Measurements from ENCODE around the gene ADGRV1. TPM values are rescaled to one million over a fixed set of nuclear protein-coding genes. Genes with fewer than 3 reads are reported as not detected.

ADGRV1 gene
- total RNA-seq, 2 donors from 2014 or later, result 1.4 TPM; not detected in 1

DNA sequence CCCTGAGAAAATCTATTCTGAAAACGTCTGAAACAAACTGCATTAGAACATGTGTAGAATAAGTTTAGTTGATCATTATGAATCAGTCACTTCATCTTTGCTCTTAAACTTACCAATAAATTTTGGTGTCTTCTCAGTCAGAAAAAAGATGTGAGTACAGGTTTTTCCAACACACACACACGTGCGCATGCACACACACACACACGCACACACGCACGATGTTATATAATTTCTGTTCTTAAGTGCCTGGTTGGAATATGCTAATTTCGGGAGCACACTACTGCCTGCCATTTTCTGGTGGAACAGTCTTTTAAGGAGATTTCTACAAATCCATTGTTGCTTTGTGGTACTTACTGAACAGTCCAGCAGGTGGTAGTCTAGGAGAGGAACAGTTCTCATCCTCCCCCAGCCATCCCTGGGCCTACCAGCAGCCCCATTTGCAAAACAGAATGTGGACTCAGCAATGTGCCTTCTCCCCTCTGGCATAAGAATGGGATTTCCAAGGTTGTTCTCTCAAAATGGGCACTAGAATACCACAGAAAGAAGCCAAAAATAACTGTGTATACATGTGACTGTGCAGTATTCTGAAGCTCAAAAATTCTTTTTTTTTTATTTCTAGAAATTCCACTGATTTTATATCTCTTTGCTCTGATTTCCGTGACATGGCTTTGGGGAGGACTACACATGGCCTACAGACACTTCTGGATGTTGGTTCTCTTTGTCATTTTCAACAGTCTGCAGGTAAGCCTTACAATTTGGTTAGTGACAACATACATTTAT is 543.2 kb downstream of the ADGRV1 start:
- H3K27ac ChIP-seq, result peak overlapping the region in 1 of 2 donors; percentile 34
- ATAC-seq (ENCODE audit: insufficient number of reproducible peaks, low FRiP score, low read depth) (peak; percentile 88), DNase-seq (ENCODE audit: low spot score) (peak; percentile 36)
- peaks cover 3 to 9% of the 10 kb centered on the region in 2 donors for H3K4me1 ChIP-seq (ENCODE audit: control insufficient read depth in 1 of 2, low read depth in 2 of 2)
- no peaks in the 10 kb centered on the region for H3K27me3 ChIP-seq (replicated peaks; ENCODE audit: insufficient read depth)
- no peaks in the 10 kb centered on the region for H3K9me3 ChIP-seq
- TF ChIP-seq, protein P1, sequence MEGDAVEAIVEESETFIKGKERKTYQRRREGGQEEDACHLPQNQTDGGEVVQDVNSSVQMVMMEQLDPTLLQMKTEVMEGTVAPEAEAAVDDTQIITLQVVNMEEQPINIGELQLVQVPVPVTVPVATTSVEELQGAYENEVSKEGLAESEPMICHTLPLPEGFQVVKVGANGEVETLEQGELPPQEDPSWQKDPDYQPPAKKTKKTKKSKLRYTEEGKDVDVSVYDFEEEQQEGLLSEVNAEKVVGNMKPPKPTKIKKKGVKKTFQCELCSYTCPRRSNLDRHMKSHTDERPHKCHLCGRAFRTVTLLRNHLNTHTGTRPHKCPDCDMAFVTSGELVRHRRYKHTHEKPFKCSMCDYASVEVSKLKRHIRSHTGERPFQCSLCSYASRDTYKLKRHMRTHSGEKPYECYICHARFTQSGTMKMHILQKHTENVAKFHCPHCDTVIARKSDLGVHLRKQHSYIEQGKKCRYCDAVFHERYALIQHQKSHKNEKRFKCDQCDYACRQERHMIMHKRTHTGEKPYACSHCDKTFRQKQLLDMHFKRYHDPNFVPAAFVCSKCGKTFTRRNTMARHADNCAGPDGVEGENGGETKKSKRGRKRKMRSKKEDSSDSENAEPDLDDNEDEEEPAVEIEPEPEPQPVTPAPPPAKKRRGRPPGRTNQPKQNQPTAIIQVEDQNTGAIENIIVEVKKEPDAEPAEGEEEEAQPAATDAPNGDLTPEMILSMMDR (IDR thresholded peaks at IDR 0.05), result peak; percentile 81
- H3K36me3 ChIP-seq, result no peaks in the 10 kb centered on the region
- no peak overlapping the region for H3K4me3 ChIP-seq

DNA sequence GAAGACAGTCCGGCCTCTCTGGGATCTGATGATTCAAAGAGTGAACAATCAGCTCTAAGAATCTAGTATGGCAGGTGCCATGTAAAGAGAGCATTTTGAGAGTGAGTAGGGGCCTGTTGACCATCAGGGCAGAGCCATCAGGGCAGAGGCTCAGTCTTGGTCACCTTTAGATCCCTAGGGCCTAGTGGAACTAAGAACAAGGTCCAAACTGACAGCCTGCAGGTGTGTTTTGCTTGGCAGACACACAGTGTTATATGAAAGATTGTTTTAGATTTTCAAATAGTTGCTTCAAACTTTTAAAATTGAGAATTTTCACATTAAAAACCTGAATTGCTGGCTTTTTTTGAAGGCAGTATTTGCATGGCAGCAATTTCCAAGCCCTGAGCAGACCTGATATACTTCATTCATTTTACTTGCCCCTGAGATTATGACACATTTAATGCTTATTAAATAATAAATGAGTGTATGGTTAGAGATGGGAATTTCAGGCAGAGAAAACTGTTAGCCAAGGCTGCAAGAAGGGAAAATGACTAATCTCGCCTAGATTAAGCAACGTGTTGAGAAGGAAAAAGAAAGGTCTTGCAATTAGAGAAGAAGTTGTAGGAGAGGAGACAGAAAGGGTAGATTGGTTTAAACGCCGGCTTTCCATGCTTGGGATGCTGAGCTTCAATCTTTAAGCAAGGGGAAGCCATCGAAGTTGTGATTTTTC is 544.9 kb downstream of the ADGRV1 start:
- H3K4me1 ChIP-seq (ENCODE audit: control insufficient read depth in 1 of 2, low read depth in 2 of 2), result peaks cover 2 to 3% of the 10 kb centered on the region in 2 donors
- no peaks in the 10 kb centered on the region for H3K9me3 ChIP-seq
- TF ChIP-seq, protein P1 (IDR thresholded peaks at IDR 0.05), result no peak
- DNase-seq (ENCODE audit: low spot score), result no peak
- H3K27me3 ChIP-seq (replicated peaks; ENCODE audit: insufficient read depth), result no peaks in the 10 kb centered on the region
- H3K4me3 ChIP-seq, result no peak overlapping the region
- no peaks in the 10 kb centered on the region for H3K36me3 ChIP-seq
- ATAC-seq (ENCODE audit: insufficient number of reproducible peaks, low FRiP score, low read depth), result no peak
- peak overlapping the region in 1 of 2 donors; percentile 29 for H3K27ac ChIP-seq

DNA sequence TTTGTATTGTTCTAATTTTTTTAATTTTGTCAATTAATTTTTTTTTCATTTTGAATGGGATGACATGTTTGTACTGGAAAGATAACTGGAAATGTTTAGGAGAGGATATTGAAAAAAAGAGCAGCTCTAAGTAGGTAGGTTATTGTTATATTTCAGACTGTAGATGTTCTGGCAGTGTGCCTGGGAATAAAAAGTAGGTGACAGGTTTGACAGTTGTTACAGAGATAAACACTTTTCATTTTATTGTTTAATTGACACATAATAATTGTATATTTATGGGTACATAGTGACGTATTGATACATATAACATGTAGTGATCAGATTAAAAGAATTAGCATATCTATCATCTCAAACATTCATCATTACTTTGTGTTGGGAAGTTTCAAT is 545.5 kb downstream of the ADGRV1 start:
- peaks cover 0 to 3% of the 10 kb centered on the region in 2 donors for H3K4me1 ChIP-seq (ENCODE audit: control insufficient read depth in 1 of 2, low read depth in 2 of 2)

DNA sequence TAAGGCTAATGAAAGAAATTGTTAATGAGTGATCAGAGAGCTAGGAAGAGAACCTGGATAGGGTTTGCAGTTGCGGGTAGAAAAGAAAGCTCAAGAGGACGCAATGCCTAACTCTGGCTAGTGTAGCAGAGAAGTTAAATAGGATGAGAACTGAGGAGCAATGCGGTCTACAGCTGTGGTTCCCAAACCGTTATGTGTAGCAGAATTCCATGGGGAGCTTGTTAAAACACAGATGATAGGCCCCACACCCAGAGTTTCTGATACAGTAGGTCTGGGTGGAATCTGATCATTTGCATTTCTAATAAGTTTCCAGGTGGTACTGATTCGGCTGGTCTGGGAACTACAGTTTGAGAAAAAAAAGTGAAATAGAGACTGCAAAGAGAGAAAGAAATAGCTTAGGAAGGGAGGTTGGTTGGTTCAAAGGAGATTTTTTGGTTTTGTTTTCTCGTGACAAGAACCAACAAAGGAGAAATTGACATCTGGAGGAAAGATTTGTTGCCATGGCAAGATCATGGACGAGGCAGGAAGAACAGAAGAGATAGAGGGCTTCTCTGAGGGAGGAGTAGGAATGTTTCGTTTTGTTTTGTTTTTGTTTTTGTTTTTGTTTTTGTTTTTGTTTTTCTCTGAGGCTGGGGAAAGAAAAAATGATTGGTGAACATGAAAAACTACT is 548.4 kb downstream of the ADGRV1 start:
- TF ChIP-seq, protein P1 (IDR thresholded peaks at IDR 0.05), result no peak
- no peaks in the 10 kb centered on the region for H3K36me3 ChIP-seq
- no peak for ATAC-seq (ENCODE audit: insufficient number of reproducible peaks, low FRiP score, low read depth)

More for the DNA sequence above, 545.5 kb downstream of the ADGRV1 start:
- Histone ChIP-seq H3K36me3 (no peaks in the 10 kb centered on the region), H3K4me3 (no peak overlapping the region), H3K27ac (no peak overlapping the region), H3K9me3 (no peaks in the 10 kb centered on the region), H3K27me3 (replicated peaks; ENCODE audit: insufficient read depth) (no peaks in the 10 kb centered on the region)
- DNase-seq (ENCODE audit: low spot score) (no peak), ATAC-seq (ENCODE audit: insufficient number of reproducible peaks, low FRiP score, low read depth) (no peak)
- TF ChIP-seq, protein P1 (IDR thresholded peaks at IDR 0.05), result no peak

DNA sequence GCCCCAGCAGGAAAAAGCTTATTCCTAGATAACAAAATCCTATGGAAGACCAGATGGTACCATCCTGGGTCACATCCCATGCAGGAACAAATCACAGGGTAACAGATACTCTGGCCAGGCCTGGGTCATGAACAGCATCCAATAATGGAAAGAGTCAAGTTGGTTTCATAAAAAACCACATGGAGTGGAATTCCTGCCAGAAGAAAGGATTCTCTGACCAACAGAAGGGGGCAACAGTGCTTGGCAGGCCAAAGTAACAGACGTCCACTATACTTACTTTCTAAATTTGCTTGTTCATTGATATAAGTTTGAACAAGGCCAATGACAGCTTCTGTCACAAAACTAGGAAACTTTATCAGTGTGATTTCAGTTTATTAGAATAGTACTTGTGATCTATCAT is 551.0 kb downstream of the ADGRV1 start:
- H3K27me3 ChIP-seq (replicated peaks; ENCODE audit: insufficient read depth), result no peaks in the 10 kb centered on the region
- TF ChIP-seq, protein P1 (IDR thresholded peaks at IDR 0.05), result no peak
- H3K9me3 ChIP-seq, result no peaks in the 10 kb centered on the region
- ATAC-seq (ENCODE audit: insufficient number of reproducible peaks, low FRiP score, low read depth), result no peak
- no peak overlapping the region for H3K27ac ChIP-seq
- no peaks in the 10 kb centered on the region for H3K36me3 ChIP-seq
- H3K4me1 ChIP-seq (ENCODE audit: control insufficient read depth in 1 of 2, low read depth in 2 of 2), result peaks cover 12 to 17% of the 10 kb centered on the region in 2 donors
- DNase-seq (ENCODE audit: low spot score), result no peak
- H3K4me3 ChIP-seq, result no peak overlapping the region

More for the DNA sequence above, 548.4 kb downstream of the ADGRV1 start:
- no peaks in the 10 kb centered on the region for H3K9me3 ChIP-seq
- H3K27ac ChIP-seq, result no peak overlapping the region
- no peaks in the 10 kb centered on the region for H3K27me3 ChIP-seq (replicated peaks; ENCODE audit: insufficient read depth)
- no peak for DNase-seq (ENCODE audit: low spot score)
- H3K4me3 ChIP-seq, result no peak overlapping the region
- peaks cover 9 to 17% of the 10 kb centered on the region in 2 donors for H3K4me1 ChIP-seq (ENCODE audit: control insufficient read depth in 1 of 2, low read depth in 2 of 2)
